A549 (cell line): ENCODE results near the gene LSM7. TPM values are rescaled to one million over a fixed set of nuclear protein-coding genes. Genes with fewer than 3 reads are reported as not detected.

Source experiments
- polyA plus RNA-seq, 4 experiments: library from polyadenylated mRNA; depleted of rRNA in 3 of 4; stranded (reverse); fragments of >200 nt; fragmentation: RNase III in 1 of 4; extraction: RNeasy Plus Mini Kit Qiagen cat#74134 plus additional on column Dnase treatment in 1 of 4; gene quantifications; 2 replicates in 3 of 4; 3 replicates in 1 of 4; pipeline ENCODE4 v1.2.3, GENCODE V29; 2011 to 2017

LSM7 gene
- polyA plus RNA-seq, 2 of the 4 experiments (the other 2 are of a cell fraction): 140 to 144 TPM

Other genes starting within 250 kb of the LSM7 start
- gene MOB3A, start 232.3 kb downstream of the LSM7 start, polyA plus RNA-seq (2011; rRNA removed): 10.9 and 12.9 TPM in 2 replicates
- 8.4 to 9.1 TPM (median 8.7 TPM) in 3 replicates for gene MOB3A, start 232.3 kb downstream of the LSM7 start, polyA plus RNA-seq (2017; fragmentation: RNase III; extraction: RNeasy Plus Mini Kit Qiagen cat#74134 plus additional on column Dnase treatment)
- 0.36 and 0.70 TPM in 2 replicates for gene IZUMO4, start 231.7 kb downstream of the LSM7 start, polyA plus RNA-seq (2011; rRNA removed)
- 1.0 to 1.8 TPM (median 1.0 TPM) in 3 replicates for gene IZUMO4, start 231.7 kb downstream of the LSM7 start, polyA plus RNA-seq (2017; fragmentation: RNase III; extraction: RNeasy Plus Mini Kit Qiagen cat#74134 plus additional on column Dnase treatment)
- 44.4 and 64.8 TPM in 2 replicates for gene AP3D1, start 177.0 kb downstream of the LSM7 start, polyA plus RNA-seq (2011; rRNA removed)
- 61.0 to 67.2 TPM (median 66.9 TPM) in 3 replicates for gene AP3D1, start 177.0 kb downstream of the LSM7 start, polyA plus RNA-seq (2017; fragmentation: RNase III; extraction: RNeasy Plus Mini Kit Qiagen cat#74134 plus additional on column Dnase treatment)
- 2.7 and 5.0 TPM in 2 replicates for gene DOT1L, start 164.7 kb downstream of the LSM7 start, polyA plus RNA-seq (2011; rRNA removed)
- gene DOT1L, start 164.7 kb downstream of the LSM7 start, polyA plus RNA-seq (2017; fragmentation: RNase III; extraction: RNeasy Plus Mini Kit Qiagen cat#74134 plus additional on column Dnase treatment): 8.3 to 10.2 TPM (median 10.1 TPM) in 3 replicates
- 18.3 and 19.9 TPM in 2 replicates for gene PLEKHJ1, start 92.3 kb downstream of the LSM7 start, polyA plus RNA-seq (2011; rRNA removed)
- 32.2 to 34.8 TPM (median 33.9 TPM) in 3 replicates for gene PLEKHJ1, start 92.3 kb downstream of the LSM7 start, polyA plus RNA-seq (2017; fragmentation: RNase III; extraction: RNeasy Plus Mini Kit Qiagen cat#74134 plus additional on column Dnase treatment)
- gene SF3A2, start 91.8 kb downstream of the LSM7 start, polyA plus RNA-seq (2011; rRNA removed): 11.9 and 13.5 TPM in 2 replicates
- 62.7 to 73.4 TPM (median 68.2 TPM) in 3 replicates for gene SF3A2, start 91.8 kb downstream of the LSM7 start, polyA plus RNA-seq (2017; fragmentation: RNase III; extraction: RNeasy Plus Mini Kit Qiagen cat#74134 plus additional on column Dnase treatment)
- gene AMH, start 79.3 kb downstream of the LSM7 start, polyA plus RNA-seq (2011; rRNA removed): 2.8 and 3.0 TPM in 2 replicates
- 12.0 to 13.2 TPM (median 12.7 TPM) in 3 replicates for gene AMH, start 79.3 kb downstream of the LSM7 start, polyA plus RNA-seq (2017; fragmentation: RNase III; extraction: RNeasy Plus Mini Kit Qiagen cat#74134 plus additional on column Dnase treatment)
- not detected in 2 replicates for gene JSRP1, start 72.2 kb downstream of the LSM7 start, polyA plus RNA-seq (2011; rRNA removed)
- gene JSRP1, start 72.2 kb downstream of the LSM7 start, polyA plus RNA-seq (2017; fragmentation: RNase III; extraction: RNeasy Plus Mini Kit Qiagen cat#74134 plus additional on column Dnase treatment): 0.16 to 0.41 TPM (median 0.32 TPM) in 3 replicates
- not detected in 2 replicates for gene PEAK3, start 46.4 kb downstream of the LSM7 start, polyA plus RNA-seq (2011; rRNA removed)
- not detected in 3 replicates for gene PEAK3, start 46.4 kb downstream of the LSM7 start, polyA plus RNA-seq (2017; fragmentation: RNase III; extraction: RNeasy Plus Mini Kit Qiagen cat#74134 plus additional on column Dnase treatment)
- not detected in 2 replicates for gene LINGO3, start 20.4 kb downstream of the LSM7 start, polyA plus RNA-seq (2011; rRNA removed)
- gene LINGO3, start 20.4 kb downstream of the LSM7 start, polyA plus RNA-seq (2017; fragmentation: RNase III; extraction: RNeasy Plus Mini Kit Qiagen cat#74134 plus additional on column Dnase treatment): not detected in 3 replicates
- gene SPPL2B, start 98 bp upstream of the LSM7 start, polyA plus RNA-seq (2011; rRNA removed): 11.3 and 11.4 TPM in 2 replicates
- gene SPPL2B, start 98 bp upstream of the LSM7 start, polyA plus RNA-seq (2017; fragmentation: RNase III; extraction: RNeasy Plus Mini Kit Qiagen cat#74134 plus additional on column Dnase treatment): 28.6 to 36.8 TPM (median 36.5 TPM) in 3 replicates
- gene TMPRSS9, start 31.7 kb upstream of the LSM7 start, polyA plus RNA-seq (2011; rRNA removed): 0.01 TPM in 1 of 2 replicates, not detected in the other
- gene TMPRSS9, start 31.7 kb upstream of the LSM7 start, polyA plus RNA-seq (2017; fragmentation: RNase III; extraction: RNeasy Plus Mini Kit Qiagen cat#74134 plus additional on column Dnase treatment): 0.04 TPM in 1 of 3 replicates, not detected in the others
- 23.9 and 24.7 TPM in 2 replicates for gene TIMM13, start 99.0 kb upstream of the LSM7 start, polyA plus RNA-seq (2011; rRNA removed)
- gene TIMM13, start 99.0 kb upstream of the LSM7 start, polyA plus RNA-seq (2017; fragmentation: RNase III; extraction: RNeasy Plus Mini Kit Qiagen cat#74134 plus additional on column Dnase treatment): 73.6 to 85.7 TPM (median 81.2 TPM) in 3 replicates
- gene LMNB2, start 128.4 kb upstream of the LSM7 start, polyA plus RNA-seq (2011; rRNA removed): 53.5 and 54.6 TPM in 2 replicates
- 93.6 to 105 TPM (median 97.7 TPM) in 3 replicates for gene LMNB2, start 128.4 kb upstream of the LSM7 start, polyA plus RNA-seq (2017; fragmentation: RNase III; extraction: RNeasy Plus Mini Kit Qiagen cat#74134 plus additional on column Dnase treatment)
- gene GADD45B, start 147.5 kb upstream of the LSM7 start, polyA plus RNA-seq (2011; rRNA removed): 65.3 and 72.5 TPM in 2 replicates
- gene GADD45B, start 147.5 kb upstream of the LSM7 start, polyA plus RNA-seq (2017; fragmentation: RNase III; extraction: RNeasy Plus Mini Kit Qiagen cat#74134 plus additional on column Dnase treatment): 38.6 to 42.4 TPM (median 39.9 TPM) in 3 replicates